GM19463 (cell line): ENCODE measurements around the gene ZHX3.

Experiments
- ATAC-seq: cut with Tn5 transposase; IDR thresholded peaks from one replicate; pipeline ENCODE4 v1.9.1; 2021; ENCODE audit warnings: mild to moderate bottlenecking, moderate library complexity; ENCODE audit not compliant: unreplicated experiment

Gene ZHX3, protein sequence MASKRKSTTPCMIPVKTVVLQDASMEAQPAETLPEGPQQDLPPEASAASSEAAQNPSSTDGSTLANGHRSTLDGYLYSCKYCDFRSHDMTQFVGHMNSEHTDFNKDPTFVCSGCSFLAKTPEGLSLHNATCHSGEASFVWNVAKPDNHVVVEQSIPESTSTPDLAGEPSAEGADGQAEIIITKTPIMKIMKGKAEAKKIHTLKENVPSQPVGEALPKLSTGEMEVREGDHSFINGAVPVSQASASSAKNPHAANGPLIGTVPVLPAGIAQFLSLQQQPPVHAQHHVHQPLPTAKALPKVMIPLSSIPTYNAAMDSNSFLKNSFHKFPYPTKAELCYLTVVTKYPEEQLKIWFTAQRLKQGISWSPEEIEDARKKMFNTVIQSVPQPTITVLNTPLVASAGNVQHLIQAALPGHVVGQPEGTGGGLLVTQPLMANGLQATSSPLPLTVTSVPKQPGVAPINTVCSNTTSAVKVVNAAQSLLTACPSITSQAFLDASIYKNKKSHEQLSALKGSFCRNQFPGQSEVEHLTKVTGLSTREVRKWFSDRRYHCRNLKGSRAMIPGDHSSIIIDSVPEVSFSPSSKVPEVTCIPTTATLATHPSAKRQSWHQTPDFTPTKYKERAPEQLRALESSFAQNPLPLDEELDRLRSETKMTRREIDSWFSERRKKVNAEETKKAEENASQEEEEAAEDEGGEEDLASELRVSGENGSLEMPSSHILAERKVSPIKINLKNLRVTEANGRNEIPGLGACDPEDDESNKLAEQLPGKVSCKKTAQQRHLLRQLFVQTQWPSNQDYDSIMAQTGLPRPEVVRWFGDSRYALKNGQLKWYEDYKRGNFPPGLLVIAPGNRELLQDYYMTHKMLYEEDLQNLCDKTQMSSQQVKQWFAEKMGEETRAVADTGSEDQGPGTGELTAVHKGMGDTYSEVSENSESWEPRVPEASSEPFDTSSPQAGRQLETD

DNA sequence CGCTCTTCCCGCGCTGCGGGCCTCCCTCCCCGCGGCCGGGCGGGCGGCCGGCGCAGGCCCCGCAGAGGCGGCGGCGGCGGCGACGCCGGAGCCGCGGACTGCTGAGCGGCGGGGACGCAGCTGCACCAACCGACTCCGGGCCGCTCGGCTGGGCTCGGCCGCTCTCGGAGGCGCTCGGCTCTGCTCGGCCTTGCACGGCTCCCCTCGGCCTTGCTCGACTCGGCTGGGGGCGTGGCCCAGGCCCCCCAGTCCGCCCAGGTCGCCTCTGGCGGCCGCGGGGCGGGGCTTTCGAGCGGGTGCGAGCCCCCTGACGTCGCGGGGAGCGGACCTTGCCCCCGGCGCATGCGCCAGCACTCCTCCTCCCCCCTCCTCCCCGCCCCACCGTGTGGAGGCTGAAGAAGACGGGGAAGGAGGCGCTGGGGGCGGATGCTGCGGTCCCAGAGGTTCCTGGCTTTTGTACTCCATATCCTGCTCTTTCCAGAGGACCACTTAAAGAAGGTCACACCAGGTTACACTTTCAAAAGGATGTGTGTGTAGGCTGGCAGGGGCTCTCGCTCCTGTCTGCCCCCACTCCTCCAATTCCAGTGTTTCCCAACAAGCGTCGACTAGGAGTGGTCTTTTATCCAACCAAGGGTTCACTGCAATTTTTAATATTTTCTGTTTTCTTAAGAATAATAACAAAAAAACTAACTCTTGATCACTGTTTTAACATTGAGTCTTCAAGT, at the start of gene ZHX3:
Gene ZHX3 (minus strand): TSS at position 186 of the 725 bp plus-strand sequence. CDS start 112,815 bp downstream, outside the sequence.
- ATAC-seq, result peak; percentile 97

DNA sequence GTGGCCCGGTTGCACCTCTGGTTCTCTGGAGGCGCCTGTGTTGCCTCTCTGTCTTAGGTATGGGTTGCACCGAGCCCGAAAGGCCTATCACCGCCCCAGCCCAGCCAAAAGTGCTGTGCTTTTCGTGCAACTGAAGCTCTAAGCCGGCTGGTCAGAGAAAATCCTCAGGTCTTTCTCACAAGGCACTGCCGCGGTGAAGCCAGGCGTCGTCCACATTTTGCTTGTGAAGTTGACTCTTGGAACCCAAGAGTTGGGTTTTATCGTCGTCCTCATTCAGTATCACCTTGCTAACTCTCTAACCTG, 49.8 kb upstream of the ZHX3 start:
- ATAC-seq, result no peak

DNA sequence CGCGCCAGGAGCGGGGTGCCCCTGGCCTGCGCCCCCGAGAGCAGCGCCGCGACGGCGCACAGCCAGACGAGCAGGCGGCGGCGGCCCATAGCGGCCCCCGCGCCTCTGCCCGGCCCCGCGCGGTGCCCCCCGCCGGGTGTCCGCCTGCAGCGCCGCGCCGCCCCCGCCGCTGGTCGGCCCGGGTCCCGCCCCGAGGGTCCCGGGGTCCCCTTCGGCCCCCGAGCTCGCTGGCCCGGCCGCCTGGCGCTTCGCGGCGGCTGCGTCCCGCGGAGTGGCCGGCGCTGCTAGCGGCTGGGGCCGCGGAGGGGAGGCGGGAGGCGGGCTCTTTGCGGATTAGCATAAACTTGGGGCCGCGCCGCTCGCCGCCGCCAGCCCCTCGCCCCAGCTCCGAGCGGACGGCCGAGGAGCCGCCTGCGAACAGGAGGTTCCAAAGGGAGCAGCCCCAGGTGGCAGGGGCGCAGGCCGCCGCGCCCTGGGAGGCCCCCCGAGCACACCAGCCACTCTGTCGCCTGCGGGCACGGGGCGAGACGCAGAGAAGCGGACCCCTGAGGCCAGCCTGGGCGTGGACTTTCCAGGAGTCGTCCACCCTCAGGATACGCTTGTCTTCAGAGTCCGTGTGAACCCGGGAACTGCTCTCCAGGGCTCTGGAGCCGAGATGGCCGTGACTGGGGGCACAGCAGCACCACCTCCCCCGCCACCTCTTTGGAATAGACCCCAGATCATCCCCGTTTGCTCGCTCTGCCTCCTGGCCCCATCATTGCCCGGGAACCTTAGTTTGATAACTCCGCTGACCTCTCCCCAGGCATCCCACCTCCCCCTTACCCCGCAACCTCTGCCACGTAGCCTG, 49.2 kb upstream of the ZHX3 start, which contains the start of gene EMILIN3:
Gene EMILIN3 (minus strand): TSS at position 273 of the 847 bp plus-strand sequence. CDS start 184 bp downstream, at position 89.
- ATAC-seq, result no peak

DNA sequence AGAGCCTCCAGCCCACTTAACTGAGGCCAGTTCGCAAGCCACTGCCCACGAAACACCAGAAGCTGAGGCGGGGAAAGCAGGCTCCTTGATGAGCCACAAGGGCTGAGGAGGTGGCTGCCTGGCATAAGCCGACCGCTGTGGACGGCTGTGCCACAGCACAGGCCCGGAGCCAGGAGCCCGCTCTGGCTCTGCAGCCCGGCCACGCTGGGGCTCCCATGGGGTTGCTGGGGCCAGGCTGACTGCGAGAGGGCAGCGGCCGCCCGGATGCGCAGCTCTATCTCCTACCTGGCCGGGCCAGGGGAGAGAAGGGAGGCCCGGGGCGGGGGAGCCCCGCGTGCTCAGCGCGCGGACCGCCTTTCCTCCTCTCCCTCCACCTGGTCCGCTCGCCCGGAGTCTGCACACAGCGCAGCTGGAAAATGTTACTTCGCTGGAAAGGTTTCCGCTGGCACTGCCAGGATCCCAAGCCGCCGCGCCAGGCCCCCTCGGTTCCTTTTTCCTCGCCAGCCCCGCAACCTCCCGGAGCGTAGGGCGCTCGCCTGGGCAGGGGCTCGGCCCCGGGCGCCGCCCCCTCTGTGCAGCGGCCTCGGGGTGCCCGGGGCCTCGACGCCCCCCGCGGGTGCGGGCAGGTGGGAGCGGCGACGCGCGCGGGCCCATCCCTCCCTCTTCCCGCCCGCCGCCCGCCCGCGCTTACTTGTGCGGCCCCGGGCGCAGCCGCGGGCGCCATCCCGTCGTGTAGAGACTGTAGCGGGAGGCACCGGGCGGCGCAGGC, 48.4 kb upstream of the ZHX3 start:
- ATAC-seq, result no peak

DNA sequence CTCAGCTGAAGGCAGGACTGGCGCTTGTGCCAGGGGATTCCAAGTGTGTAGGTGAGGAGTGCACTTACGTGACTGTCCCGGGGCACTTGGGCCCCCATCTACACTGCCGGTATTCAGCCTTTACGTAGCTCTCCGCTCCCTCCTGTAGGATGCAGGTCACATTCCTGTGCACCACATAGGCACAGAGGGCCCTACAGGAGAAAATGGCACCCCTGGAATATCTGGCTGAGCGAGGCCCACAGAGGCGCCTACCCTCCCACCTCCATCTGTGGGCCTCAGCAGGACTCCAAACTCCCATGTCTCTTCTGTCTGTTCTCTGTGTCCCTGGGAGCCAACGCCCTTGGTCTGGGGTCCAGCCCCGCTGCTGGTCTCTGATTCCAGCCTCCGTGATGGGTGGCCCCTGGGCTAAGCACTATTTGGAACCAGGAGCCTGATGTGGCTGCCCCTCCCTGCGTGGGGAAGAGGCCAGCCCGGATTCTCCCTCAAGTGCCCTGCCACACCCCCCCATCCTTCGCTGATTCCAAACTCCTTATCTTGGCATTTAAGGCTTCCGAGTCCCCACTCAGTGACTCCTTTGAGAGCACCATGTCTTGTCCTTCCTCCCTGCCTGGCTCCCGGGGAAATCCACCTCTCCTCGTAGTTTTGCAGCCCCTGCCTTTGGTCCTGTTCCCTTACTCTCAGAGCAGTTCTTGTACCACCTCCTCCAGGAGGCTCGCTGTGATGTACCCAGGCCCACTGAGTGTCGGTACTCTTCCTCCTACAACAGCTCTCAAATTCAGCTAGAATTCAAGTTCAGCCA, 47.6 kb upstream of the ZHX3 start:
- no peak for ATAC-seq

DNA sequence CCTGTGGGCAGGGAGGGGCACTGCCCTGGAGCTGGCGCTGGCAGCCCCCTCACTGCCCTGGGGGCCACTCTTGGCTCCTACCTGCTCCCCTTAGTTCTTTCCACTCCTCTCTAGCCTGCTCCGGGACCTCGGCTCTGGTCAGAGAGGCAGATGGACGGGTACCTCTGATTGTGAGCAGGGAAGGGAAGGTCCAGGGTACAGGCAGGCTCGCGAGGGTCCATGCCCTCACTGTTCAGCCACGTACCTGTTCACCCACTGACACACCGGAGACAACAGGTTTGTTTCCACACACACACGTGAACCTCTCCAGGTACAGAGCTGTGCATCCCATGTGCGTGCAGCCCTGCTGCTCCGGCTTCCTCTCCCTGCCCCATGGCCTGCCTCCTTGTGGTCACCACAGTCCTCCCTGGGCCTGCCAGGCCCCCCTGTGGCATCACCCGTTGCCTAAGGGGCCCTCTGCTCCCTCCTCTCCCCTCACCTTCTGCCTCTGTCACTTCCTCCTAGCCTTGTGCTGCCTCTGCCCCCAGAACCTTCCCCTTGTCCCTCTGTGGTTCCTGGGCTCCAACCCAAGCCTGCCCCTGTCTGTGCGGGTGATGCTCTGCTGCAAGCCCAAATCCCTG, 46.8 kb upstream of the ZHX3 start:
- no peak for ATAC-seq

DNA sequence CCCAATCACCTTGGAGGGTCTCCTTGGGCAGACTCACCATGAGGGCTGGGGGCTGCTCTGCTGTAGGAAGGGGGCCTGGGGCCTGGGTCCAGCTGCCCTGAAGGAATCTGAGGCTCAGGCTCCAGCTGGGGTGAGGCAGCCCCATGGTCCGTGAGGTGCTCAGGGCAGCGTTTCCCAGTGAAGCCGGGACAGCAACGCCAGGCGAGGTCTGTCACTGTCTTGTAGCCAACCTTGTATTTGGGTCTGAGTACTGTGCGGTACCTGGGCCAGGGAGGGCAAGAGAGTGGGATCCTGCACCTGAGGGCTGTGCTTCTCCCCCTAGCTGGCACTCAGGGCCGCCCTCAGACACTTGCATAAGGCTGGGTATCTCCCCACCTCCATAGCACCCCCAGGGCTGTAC, 46.1 kb upstream of the ZHX3 start:
- ATAC-seq, result no peak

DNA sequence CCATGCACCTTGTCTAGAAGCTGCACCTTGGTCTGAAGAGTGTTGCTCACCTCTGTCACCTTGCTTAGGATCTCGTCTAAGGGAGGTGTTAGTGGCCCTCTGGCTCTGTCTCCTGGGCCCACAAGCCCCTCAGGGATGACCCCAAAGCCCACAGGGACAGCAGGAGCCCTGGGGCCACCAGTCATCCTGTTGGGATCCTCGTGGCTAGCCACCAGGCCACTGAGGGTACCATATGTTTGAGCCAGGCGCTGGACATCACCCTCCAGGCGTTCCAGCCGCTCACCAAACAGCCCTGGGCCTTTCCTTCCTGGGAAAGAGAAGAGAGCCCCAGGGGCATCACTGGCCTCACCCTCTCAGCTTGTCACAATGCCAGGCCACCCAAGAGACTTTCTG, 45.2 kb upstream of the ZHX3 start:
- ATAC-seq, result no peak

DNA sequence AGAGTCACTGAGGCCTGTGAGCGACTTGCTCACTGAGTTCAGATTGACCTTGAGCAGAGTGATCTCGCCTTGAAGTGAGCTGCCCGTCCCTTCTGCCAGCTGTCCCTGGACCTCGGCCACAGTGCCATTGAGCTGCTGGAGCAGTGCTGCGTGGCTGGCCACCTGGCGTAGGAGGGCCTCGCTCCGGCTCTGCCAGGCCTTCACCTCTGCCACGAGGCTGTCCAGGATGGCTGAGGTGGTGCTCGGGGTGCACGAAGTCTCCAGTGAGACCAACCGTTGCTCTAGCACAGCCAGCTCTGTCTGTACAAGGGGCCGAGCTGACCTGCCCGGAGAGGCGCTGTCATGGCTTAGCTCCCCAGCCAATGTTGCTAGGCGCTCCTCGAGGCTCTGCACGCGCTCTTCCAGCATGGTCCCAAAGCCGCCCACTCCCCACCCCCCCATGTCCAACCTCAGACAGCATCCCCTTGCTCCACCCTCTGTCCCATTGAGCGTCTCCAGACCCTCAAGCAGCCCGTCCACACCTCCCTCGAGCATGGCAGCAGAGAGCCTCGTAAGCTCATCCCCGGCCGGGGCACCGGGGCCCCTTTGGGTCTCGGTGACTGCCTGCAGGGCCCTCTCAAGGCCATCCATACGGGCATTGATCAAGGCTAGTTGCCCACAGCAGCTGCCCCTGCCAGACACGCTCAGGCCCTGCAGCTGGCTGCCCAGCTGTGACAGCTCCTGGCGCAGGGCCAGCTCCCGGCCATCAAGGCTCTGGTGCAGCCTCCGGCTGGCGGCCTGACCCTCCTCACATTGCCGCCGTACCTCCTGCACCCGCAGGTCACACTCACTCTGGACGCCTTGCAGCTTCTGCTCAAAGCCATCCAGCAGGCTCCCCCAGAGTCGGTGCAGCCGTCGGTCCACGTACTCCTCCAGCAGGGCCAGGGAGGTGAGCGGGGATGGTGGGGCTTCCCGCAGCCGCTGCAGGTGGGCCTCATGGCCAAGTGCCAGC, 44.5 kb upstream of the ZHX3 start:
- ATAC-seq, result no peak

DNA sequence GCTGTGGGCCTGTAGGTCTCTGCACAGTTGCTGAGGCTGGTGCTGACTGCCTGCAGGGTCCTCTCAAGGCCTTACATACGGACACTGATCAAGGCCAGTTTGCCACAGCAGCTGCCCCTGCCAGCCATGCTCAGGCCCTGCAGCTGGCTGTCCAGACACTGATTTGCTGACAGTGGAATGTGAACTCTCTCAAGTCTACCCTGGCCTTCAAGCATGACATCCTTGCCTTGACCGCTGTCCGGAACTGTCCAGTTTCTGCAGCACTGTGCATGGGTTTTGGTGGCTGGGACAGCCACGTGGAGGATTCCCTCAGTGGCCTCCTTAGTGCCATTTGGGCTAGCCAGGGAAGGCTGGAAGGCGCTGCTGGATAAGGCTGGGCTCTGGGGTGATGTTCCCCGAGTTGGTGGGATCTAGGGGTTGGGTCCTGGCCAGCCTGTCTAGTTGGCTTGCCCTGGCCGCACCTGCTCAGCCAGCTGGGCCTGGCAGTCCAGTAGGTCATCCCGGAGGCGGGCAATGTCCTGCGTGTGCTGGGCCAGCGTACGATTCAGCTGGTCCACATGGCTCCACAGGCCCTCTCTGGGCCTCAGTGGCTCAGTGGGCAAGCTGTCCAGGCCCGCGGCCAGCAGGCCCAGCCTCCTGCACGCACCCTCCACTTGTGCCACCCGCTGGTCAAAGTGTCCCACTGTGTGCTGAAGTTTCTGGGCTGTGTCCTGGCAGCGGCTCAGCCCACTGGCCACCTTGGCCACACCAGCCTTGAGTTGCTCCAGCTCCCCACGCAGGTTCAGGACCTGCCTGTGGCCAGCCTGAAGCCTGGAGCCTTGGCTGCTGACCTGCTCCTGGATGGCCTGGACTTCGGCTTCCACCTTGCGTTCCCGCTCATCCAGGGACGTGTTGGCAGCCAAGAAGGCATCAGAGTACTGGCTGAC, 43.6 kb upstream of the ZHX3 start:
- no peak for ATAC-seq

DNA sequence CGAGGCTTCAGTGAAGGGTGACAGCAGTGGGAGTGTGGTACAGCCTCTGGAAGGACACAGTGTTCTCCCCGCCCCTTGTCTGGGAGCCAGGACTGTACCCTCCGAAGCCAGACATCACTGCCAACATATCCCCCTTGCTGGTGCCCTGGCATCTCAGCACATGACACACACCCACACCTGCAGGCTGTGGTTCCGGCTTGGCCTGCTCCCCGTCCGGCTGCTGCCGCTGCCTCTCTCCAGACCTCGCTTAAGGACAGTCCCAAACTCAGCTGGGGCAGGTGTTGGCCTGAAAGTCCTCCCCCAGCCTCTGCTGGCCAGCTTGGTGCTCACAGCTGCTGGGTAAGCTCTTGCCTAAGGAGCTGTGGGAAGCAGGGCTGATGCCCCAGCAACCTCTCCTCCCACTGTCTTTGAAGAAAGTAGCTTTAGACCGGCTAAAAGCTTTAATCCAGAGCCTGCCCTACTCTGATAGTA, 42.0 kb upstream of the ZHX3 start:
- no peak for ATAC-seq

DNA sequence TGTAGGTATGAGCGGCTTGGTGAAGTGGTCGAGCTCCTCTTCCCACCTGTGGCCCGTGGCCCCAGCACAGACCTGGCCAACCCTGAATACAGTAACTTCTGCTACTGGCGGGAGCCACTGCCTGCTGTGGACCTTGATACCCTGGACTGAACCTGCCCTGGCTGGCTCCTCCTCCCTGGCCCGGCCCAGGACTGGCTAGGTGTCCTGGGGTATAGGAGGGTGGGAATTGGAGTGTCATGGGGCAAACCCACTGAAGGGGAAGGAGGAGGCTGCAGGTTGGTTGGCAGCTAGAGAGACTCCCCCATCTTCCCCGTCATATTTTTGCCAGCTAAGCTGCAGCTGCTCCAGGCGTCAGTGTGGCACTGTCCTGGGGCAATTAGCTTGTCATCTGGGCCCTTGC, 41.2 kb upstream of the ZHX3 start:
- no peak for ATAC-seq

DNA sequence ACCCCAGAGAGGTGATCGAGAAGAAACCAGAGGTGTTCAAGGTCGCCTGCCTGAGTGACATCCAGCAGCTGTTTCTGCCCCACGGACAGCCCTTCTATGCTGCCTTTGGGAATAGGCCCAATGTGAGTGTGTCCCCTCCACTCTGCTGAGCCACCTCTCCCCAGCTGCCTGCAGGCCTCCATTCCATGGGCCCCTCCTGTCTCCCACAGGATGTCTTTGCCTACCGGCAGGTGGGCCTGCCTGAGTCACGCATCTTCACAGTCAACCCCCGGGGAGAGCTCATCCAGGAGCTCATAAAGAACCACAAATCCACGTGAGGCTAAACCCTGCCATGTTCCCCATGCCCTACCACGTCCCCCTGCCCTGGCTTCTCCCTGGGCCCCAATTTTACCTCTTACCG, 40.7 kb upstream of the ZHX3 start:
- no peak for ATAC-seq

DNA sequence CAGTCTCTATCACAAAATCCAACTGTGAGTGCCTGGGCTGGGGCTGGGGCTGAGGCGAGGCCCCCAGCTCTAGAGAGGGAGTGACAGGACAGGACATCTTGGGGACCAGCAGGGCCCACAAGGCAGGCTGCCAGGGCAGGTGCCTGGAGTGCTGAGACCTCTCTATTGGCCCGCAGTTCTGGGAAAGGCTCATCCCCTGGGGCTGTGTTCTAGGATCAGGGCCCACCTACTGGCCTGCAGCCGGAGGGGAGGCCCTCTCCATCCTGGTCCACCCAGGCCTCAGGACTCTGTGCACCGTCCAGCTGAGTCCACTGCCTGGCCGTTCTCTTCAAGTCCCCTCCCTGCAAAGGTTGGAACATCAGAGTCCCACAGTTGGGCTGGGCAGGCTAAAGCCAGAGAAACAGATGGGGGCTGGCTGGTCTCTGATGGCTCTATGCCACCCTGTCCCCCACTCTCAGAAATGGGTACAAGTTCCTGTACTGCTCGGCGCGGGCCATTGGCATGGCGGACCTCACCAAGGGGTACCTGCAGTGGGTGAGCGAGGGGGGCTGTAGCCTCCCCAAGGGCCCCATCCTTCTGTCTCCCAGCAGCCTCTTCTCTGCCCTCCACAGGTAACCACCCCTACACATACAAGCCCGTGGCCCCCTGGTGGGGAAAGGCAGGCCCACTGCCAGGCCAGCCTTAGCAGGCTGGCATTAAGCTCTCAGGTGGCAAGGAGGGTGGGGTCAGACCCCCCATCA, 40.1 kb upstream of the ZHX3 start:
- no peak for ATAC-seq

DNA sequence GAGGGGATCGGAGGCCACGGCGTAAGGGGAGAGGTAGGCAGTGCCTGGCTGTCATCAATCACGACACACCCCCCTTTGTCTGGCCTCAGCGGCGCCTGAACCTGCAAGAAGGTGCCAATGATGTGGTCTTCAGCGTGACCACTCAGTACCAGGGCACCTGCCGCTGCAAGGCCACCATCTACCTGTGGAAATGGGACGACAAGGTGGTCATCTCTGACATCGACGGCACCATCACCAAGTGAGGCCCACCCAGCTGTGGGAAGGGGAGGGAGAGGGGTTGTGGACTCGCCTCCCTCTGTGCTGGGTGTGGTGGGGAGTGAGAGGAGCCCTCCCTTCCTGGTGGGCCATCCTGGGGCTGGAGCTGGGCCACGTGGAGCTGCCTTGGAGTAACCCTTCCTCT, 39.4 kb upstream of the ZHX3 start:
- ATAC-seq, result no peak
